NCI-H187 treated with DMSO at 0.1 percent for 48 hours (cell line): ENCODE data around the gene PABPC1L.
A peak's percentile ranks its signal among the peaks of the same experiment; 100 is the strongest.

Source experiments
- DNase-seq: peaks from one replicate; lab custom pipeline; 2025; lab: John Stamatoyannopoulos, UW

PABPC1L gene

GRCh38 chr20:44966030-44966961, 56.4 kb downstream of the PABPC1L start, which contains the start of gene STK4:
TSS of gene STK4 (plus strand) at chr20:44966512. CDS start at chr20:44966569, 57 bp downstream.
- DNase-seq: peak; percentile 20

GRCh38 chr20:44967207-44967807, 57.4 kb downstream of the PABPC1L start:
- DNase-seq: no peak

- DNase-seq: no peak
Observed at GRCh38 chr20:44969300-44969894, 59.5 kb downstream of the PABPC1L start.

GRCh38 chr20:44970243-44970757, 60.4 kb downstream of the PABPC1L start:
- DNase-seq: no peak

- DNase-seq: no peak
Observed at GRCh38 chr20:44973053-44973452, 63.2 kb downstream of the PABPC1L start.

- no peak for DNase-seq
Observed at GRCh38 chr20:44976698-44977097, 66.8 kb downstream of the PABPC1L start.

GRCh38 chr20:44979090-44979621, 69.3 kb downstream of the PABPC1L start:
- no peak for DNase-seq

GRCh38 chr20:44981736-44982406, 72.0 kb downstream of the PABPC1L start:
- no peak for DNase-seq

- no peak for DNase-seq
Observed at GRCh38 chr20:44983093-44983674, 73.3 kb downstream of the PABPC1L start.

GRCh38 chr20:44988631-44989171, 78.8 kb downstream of the PABPC1L start:
- no peak for DNase-seq
